ENCODE measurements around the gene C5orf52.
"Not testable (repeated sequence)": the region's sequence is repeated elsewhere in the genome, so short reads cannot be mapped to it uniquely, and the experiment has no call there.

Gene C5orf52

DNA sequence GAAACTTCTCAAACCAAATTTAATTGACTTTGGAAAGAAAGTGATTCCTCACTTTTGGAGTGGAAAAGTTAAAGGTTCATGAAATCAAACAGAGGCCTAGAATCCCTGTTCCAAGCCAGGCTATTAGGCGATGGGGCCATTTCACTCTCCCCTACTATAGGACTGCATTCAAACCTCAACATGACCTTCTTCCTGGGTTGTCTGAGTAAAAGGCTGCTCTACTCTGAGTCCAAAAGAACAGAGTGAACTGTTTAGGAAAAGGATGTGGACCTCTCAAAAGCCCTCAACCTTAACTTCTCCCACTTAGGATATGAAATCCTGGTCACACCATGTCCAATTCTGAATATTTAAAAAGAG is 15.8 kb downstream of the C5orf52 start:
- no peak for DNase-seq (ENCODE audit: low read depth in 1 of 2, low spot score in 1 of 2)
- in situ Hi-C loops (cut with HindIII; ENCODE audit: low pct_unique_long_range_greater_than_20kb, low sequenced_read_pairs), result no loop called here
- no peak for TF ChIP-seq JUND (IDR thresholded peaks at IDR 0.05; ENCODE audit: low read depth)

DNA sequence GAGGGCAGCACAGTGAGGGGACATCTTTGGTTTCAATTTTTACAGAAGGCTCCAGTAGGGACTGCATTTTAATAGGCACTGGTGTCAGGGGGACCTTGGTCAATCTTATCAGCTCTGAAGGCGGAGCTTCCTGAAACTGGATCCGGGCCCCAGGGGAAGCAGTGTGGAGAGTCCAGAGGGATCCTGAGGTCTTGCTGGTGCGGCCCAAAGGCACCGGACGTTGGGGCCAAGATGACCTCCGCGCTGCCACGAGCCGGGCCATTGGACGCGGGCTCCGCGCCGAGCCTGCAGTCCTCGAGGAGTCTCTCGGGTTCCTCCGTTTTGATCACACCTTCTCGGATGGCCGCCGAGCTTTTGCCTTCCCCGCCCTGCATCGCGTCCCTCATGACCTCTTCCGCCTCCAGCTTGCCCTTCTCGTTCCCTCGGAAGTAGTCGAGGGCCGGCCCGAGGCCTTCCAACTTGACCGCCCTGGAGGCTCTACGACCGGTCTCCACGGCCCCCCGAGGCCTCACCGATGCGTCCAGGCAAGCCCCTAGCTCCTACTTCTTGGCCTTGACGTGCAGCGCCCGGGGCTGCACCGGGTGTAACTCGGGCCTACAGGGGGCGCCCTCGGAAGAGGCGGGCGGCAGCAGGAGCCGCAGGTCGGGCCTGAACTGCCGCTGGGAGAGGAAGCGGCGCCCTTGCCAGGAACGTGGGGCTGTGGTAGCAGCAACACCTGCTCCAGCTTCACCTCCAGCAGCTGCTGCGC is 18.8 kb downstream of the C5orf52 start:
- TF ChIP-seq JUND (IDR thresholded peaks at IDR 0.05; ENCODE audit: low read depth), result no peak
- no peak for DNase-seq (ENCODE audit: low read depth in 1 of 2, low spot score in 1 of 2)
- in situ Hi-C loops (cut with HindIII; ENCODE audit: low pct_unique_long_range_greater_than_20kb, low sequenced_read_pairs), result no loop called here

DNA sequence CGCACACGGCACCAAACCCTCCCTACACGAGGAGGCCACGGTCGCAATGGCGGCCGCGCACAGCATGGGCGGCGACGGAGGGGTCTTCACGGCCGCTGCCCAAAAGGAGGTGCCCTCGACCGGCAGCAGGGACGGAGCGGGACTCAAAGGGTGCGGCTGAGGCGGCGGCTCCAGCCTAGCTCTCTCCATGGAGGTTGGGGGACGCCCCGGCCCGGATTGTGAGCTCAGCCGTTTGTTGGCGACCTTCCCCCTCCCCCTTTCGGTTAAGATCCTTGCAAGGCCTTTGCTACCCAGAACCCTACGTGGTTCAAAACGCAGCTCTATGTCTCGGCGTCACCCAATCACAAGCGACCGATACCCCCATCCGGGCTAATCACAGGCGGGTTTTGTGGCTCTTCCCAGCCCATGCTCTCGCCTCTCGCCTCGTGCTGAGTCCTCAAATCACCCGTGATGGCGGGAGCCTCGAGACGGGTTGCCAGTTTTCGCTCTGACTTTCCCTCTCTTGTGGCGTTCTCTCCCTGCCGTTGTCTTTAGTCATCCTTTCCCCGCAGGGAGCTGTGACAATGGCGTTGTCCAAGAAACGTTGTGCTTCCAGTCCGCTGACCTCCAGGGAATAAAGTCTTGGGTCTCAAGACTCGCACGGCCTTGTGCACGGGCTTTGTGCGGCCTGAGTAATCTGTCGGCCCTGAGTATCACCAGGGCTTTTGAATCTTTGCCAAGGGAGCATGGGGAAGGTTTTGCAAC is 19.5 kb downstream of the C5orf52 start:
- DNase-seq (ENCODE audit: low read depth in 1 of 2, low spot score in 1 of 2), result no peak
- in situ Hi-C loops (cut with HindIII; ENCODE audit: low pct_unique_long_range_greater_than_20kb, low sequenced_read_pairs), result no loop called here
- no peak for TF ChIP-seq JUND (IDR thresholded peaks at IDR 0.05; ENCODE audit: low read depth)

DNA sequence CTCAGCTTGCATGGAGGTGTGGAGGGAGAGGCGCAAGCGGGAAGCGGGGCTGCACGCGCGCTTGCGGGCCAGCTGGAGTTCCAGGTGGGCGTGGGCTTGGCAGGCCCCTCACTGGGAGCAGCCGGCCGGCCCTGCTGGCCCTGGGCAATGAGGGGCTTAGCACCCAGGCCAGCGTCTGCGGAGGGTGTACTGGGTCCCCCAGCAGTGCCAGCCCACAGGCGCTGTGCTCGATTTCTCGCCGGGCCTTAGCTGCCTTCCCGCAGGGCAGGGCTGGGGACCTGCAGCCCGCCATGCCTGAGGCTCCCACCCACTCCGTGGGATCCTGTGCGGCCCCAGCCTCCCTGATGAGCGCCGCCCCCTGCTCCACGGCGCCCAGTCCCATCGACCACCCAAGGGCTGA is 22.5 kb downstream of the C5orf52 start:
- DNase-seq (ENCODE audit: low read depth in 1 of 2, low spot score in 1 of 2); in situ Hi-C loops (cut with HindIII; ENCODE audit: low pct_unique_long_range_greater_than_20kb, low sequenced_read_pairs): not testable (repeated sequence)

- in situ Hi-C loops (cut with HindIII; ENCODE audit: low pct_unique_long_range_greater_than_20kb, low sequenced_read_pairs); DNase-seq (ENCODE audit: low read depth in 1 of 2, low spot score in 1 of 2): not testable (repeated sequence)
Observed at GRCh38 chr5:157696154-157696553, 24.8 kb downstream of the C5orf52 start.

DNA sequence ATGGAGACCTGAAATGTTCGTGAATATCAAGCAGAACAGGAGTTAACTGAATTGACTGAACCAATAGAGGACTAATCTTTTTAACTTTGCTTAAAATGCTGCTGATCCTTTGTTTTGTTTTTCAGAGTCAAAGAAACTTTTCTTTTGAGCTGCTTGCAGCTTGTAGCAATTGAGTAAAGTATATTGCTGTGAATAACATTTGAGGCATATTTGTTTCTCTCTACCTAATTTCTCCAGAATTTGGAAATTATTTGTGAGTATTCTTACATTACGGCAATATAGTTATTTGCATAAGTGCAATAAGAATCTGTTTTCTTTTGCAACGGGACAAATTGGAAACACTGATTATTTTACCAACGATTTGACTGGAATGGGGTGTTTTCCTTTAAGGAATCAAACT is 27.3 kb downstream of the C5orf52 start:
- in situ Hi-C loops (cut with HindIII; ENCODE audit: low pct_unique_long_range_greater_than_20kb, low sequenced_read_pairs), result not testable (repeated sequence)
- peak in 1 of 2 experiments; percentile 26 for DNase-seq (ENCODE audit: low read depth in 1 of 2, low spot score in 1 of 2)

DNA sequence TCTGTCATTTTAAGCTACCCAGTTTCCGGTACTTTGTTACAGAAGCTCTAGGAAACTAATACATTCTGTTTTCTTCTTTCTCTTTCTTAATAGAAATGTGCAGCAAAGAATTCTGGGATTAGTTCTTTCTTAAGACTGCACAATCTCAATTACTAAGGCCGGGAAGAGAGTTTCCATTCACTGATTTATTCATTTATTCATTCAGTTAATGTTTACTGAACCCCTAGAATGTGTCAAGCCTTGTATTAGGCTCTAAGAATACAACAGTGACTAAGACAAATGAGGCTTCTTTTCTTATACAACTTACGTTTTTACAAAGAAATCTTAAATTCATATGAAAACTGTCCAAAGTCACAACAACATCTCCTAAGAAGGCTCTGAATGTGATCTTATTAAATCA is 32.4 kb downstream of the C5orf52 start:
- in situ Hi-C loops (cut with HindIII; ENCODE audit: low pct_unique_long_range_greater_than_20kb, low sequenced_read_pairs), result no loop called here
- no peak for DNase-seq (ENCODE audit: low read depth in 1 of 2, low spot score in 1 of 2)
- no peak for TF ChIP-seq JUND (IDR thresholded peaks at IDR 0.05; ENCODE audit: low read depth)

DNA sequence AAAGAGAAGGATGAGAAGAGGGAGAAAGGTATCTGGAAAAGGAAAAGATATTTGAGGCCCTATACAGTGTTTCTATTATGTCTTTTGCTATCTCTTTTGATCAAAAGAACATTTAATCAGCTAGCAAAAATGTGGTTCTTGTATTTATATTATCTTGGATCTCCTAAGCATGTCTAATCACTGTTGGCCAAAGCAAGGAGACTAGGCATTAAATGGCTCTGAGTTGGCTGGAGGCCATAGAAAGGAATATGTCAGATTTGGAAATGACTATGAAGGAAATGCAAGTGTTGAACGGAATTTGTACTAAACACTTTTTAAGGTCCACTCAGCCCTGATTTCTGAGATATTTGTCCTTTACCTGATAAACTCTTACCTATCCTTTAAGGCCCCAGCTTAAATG is 37.5 kb downstream of the C5orf52 start:
- no peak for TF ChIP-seq JUND (IDR thresholded peaks at IDR 0.05; ENCODE audit: low read depth)
- in situ Hi-C loops (cut with HindIII; ENCODE audit: low pct_unique_long_range_greater_than_20kb, low sequenced_read_pairs), result no loop called here
- DNase-seq (ENCODE audit: low read depth in 1 of 2, low spot score in 1 of 2), result no peak

- no peak for TF ChIP-seq JUND (IDR thresholded peaks at IDR 0.05; ENCODE audit: low read depth)
- DNase-seq (ENCODE audit: low read depth in 1 of 2, low spot score in 1 of 2), result no peak
- in situ Hi-C loops (cut with HindIII; ENCODE audit: low pct_unique_long_range_greater_than_20kb, low sequenced_read_pairs), result no loop called here
Observed at GRCh38 chr5:157709346-157709745, 38.0 kb downstream of the C5orf52 start.

- no peak for TF ChIP-seq JUND (IDR thresholded peaks at IDR 0.05; ENCODE audit: low read depth)
- in situ Hi-C loops (cut with HindIII; ENCODE audit: low pct_unique_long_range_greater_than_20kb, low sequenced_read_pairs), result no loop called here
- no peak for DNase-seq (ENCODE audit: low read depth in 1 of 2, low spot score in 1 of 2)
Observed at GRCh38 chr5:157710431-157710830, 39.1 kb downstream of the C5orf52 start.

DNA sequence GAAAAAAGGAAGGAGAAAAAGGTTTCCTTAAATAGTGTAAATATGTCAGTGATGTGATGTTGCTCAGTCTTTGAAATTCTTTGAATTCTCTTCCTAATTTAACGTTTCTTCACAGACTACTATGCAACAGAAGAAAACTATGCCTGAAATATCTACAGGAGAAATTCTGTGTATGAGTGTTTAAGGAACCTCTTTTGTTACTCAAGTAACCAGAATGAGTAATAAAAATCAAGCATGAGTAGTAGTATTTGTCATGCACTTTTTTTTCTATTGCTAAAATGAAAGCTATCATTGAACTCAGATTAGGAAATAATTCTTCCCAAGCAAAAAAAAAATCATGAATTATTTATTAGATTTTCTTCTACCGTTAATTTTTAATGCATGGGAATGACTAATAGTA is 39.5 kb downstream of the C5orf52 start:
- no peak for DNase-seq (ENCODE audit: low read depth in 1 of 2, low spot score in 1 of 2)
- in situ Hi-C loops (cut with HindIII; ENCODE audit: low pct_unique_long_range_greater_than_20kb, low sequenced_read_pairs), result no loop called here
- no peak for TF ChIP-seq JUND (IDR thresholded peaks at IDR 0.05; ENCODE audit: low read depth)

GRCh38 chr5:157713830-157714595 is 42.7 kb downstream of the C5orf52 start:
- in situ Hi-C loops (cut with HindIII; ENCODE audit: low pct_unique_long_range_greater_than_20kb, low sequenced_read_pairs), result no loop called here
- no peak for DNase-seq (ENCODE audit: low read depth in 1 of 2, low spot score in 1 of 2)
- no peak for TF ChIP-seq JUND (IDR thresholded peaks at IDR 0.05; ENCODE audit: low read depth)

DNA sequence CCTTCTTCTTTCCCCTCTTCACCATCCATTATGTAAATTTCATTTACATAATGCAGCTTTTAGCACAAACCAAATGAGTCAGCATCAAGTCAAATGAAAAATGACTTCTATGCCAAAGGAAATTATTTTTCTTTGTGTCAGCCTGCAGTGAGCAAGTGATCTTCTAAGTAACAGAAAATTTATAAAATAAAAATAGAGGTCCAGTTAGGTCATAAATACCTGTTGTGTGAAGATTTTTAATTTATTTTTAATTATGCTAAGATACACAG is 43.2 kb downstream of the C5orf52 start:
- no peak for DNase-seq (ENCODE audit: low read depth in 1 of 2, low spot score in 1 of 2)
- no peak for TF ChIP-seq JUND (IDR thresholded peaks at IDR 0.05; ENCODE audit: low read depth)
- in situ Hi-C loops (cut with HindIII; ENCODE audit: low pct_unique_long_range_greater_than_20kb, low sequenced_read_pairs), result no loop called here
